SH-SY5Y (cell line): ENCODE measurements around the gene PRRT1B.

Experiments used
- GATA2 ChIP-seq: IDR thresholded peaks from 2 replicates; pipeline ENCODE4 v1.6.1; 2011; ENCODE audit warnings: mild to moderate bottlenecking, low read depth, low read length
- GATA3 ChIP-seq: IDR thresholded peaks from 2 replicates; pipeline ENCODE4 v1.6.1; 2011; ENCODE audit warnings: low read depth, mild to moderate bottlenecking, low read length, moderate library complexity

DNA sequence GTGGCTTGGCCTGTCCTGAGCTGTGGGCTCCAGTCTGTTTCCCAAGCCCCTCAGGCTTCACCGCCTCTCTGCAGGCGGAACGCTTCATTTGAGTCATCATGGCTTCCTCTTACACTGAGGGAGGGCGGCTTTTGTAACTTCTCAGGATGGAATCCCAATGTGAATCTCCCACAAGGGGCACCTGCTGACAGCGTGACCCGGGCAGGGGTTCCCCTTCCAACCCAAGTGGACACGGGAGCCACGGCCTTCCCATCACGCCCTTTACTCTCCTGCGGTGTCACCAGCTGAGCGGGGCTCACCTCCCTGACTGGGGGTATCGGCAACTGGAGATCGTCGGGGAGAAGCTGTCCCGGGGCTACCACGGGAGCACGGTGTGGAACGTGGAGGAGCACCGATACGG lies 26.8 kb upstream of the PRRT1B start:
- TF ChIP-seq GATA2 (no peak), GATA3 (no peak)
